ELF-1 (cell line): Measurements from ENCODE around the gene THADA.

Source experiments
- DNase-seq: peaks from one replicate; pipeline ENCODE4 v3.0.0-alpha.2; 2016; ENCODE audit warnings: low read depth, low spot score

The THADA gene

DNA sequence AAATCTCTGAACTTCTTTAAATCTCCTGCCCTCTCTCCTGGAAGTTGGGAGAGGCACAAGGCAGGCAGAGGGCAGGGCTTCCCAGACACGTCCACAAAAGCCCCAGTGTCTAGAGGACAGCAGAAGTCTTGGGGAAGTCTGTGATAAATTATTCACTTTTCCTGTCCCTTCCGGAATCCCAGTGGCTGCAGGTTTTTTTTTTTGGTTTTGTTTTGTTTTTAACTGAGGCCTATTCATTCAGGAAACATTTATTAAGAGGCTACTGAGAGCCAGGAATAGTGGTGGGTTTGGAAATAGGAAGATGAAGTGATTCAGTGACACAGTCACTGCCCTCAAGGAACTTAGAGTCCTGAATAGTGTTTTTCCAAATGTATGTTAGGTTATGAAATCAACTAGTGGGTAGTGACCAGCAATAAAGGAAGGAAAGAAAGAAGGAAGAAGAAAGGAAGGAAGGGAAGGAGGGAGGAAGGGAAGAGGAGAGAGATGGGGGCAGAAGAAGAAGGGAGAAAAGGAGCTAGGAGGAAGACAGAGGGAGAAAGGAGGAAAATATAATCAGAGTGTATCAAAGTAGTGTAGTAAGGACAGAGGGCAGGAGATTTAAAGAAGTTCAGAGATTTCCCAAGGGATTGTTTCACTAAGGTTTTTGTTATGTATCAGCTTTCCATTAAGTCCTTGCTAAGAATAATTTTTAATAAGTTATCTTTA lies 270.6 kb downstream of the THADA start:
- DNase-seq, result no peak

DNA sequence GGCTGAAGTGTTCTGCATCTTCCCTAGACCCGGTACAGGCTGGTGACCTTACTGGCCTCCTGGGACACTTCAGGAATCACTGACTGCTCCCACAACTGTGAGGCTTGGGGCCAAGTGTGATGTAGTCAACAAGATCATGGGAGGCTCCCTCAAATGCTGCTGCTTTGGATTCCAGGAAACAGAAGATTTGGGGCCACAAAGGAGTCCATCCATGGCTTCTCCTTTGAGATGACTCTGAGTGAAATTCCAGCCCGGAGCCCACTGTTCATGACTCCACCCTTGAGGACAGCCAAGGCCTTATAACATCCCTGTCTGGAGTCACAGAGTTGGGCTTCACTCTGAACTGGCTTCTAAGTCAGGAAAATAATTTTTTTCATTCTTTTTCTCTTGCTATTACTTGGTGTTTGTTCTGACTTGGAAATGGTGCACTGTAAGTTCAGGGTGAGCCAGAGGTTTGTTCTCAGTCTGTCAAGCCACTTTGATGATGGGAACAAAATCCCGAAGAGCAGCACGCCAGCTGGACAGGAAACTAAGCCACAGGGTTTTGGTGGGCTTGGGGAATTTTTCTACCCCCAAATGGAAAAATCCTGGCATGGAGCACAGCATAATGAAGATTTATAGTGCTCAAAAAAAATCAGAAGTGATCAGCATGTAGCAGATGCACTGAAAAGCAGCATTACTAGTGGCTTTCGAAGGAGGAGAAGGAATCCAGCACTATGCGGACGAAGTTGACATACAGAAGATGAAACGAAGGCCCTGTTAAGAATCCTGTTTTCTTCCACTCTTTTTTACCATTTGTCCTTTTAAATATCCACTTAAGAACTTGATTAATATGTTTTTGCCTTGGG lies 271.4 kb downstream of the THADA start:
- no peak for DNase-seq

DNA sequence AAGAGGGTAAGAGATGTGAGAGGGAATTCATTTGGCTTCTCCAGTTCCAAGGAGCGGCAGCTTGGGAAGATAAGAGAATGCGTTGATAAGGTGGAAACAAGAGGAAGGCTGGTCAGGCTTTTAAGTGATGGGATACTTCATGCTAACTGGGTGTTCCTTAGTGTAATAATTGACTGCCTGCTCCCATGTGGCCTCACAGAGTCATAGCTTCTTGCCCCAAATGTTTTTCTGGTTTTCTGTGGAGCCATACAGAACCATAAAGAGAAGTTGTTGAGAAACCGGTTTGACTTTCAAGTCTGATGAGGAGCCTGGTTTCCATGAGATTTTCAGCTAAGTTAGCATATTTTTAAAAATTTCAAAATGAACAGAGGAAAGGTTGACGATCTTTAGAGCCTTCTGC lies 272.0 kb downstream of the THADA start:
- DNase-seq, result no peak

DNA sequence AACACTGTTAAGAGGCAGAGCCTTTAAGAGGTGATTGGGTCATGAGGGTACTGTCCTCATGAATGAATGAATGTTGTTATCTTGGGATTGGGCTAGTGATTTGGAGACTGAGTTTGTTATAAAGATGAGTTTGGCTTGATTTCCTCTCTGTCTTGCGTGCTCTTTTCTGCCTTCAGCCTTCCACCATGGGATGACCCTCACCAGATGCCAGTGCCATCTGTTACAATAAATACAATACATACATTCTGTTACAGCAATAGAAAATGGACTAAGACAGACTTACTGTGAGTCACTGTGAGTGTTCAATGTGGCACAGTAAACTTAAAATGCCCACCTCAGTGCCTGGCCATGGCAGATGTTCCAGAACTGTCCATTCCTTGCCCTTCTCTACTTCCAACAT lies 274.4 kb downstream of the THADA start:
- no peak for DNase-seq

DNA sequence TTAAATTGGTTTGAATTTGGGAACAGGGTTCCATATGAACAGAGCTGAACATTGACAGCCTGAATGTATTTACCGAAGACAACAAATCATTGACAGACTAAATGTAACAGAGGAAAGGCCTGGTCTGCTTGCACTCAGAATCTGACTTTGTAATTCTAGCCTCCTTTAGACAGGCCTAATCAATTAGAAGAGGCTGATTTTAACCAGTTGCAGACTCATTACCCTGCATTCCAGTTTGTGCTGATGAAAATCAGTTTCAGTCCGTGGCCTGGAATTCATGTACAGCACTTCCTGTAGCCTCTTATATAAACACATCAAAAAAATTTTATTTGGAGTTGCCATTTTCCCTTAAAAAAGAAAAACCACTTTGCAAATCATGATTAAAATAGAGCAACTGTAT lies 276.3 kb downstream of the THADA start:
- no peak for DNase-seq

DNA sequence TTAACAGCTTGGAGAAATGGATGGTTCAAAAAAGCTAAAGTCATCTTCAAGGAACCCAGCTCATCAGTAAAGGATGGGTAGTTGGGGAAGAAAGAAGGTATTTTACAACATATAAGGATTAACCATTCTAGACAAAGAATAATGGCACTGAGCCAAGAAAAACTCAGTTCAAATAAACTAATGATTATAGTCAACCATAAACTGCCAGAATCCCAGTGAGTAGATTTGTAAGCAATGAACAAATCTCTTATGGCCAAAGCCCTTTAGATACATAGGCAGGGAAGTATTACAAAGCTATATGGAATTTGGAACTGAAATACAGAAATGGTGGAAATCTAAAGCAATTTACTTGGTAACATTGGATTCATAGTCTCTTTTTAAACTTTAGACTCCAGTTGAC lies 277.0 kb downstream of the THADA start:
- DNase-seq, result no peak

DNA sequence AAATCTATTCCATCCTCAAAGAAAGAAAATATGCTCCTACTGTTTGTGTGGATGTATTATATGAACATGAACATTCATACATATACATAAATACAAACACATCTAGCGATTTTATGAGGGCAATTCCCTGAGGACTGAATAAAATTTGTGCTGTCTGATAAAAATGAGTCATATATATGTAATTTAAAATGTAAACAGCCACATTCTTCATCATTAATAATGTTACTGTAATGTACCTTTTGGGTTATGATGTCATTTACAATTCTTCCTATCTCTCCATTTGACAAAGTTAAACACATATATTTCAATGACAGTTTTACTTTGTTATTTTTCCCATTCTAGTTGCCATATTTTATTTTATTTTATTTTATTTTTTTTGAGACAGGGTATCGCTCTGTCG lies 278.2 kb downstream of the THADA start:
- DNase-seq, result no peak

DNA sequence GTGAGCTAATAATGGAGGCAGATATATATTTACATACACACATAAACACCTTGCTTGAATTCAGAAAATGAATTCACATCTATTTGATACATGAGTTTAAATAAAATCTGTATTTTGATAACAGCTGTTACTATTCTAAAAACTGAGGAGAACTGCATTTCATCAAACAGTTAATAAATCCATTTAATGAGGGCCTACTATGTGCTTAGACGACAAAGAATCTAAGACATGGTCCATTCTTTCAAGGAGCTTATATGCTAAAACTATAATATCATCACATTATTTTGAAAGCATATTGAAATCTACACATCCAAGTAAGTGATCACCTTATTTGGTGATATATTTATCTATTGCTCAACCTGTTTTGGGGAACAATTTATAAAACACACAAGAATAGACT lies 278.6 kb downstream of the THADA start:
- no peak for DNase-seq

DNA sequence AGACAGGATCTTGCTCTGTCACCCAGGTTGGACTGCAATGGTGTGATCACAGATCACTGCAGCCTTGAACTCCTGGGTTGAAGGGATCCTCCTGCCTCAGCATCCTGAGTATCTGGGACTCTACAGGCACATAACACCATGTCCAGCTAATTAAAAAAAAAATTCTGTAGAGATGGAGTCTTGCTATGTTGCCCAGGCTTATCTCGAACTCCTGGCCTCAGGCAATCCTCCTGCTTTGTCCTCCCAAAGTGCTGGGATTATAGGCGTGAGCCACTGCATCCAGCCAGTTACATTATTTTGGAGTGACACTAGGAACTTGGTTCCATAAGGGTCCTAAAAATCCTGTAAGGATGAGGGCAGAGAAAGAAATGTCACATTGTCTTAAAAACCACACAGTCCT lies 280.4 kb downstream of the THADA start:
- no peak for DNase-seq

DNA sequence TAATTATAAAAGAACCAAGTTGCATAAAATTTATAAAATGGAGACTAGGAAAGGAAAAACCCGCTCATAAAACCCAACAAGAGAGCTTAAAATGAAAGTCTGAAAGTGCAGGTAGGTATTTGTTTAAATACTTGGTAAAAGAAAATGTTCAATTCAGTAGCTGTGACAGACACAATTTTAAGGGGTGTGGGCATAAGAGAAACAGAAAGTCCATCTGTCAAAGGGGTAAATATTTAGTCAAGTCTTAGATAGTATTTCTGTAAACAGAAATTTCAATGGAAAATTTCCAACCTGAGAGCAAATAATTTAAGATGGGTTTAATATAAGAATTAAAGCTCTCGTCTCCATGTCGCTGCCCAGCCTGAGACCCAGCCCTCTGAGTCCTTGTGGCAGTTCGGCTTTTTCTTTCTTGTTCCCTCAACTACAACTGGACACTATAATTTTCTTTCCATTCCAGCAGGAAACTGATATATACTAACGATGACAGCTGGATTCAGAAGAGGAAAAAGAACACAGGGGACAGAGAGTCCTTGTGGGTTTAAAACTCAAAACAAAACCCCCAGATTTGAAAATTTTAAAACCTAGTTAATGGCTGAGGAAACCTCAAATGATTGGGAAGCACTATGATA lies 281.4 kb downstream of the THADA start:
- DNase-seq, result no peak

DNA sequence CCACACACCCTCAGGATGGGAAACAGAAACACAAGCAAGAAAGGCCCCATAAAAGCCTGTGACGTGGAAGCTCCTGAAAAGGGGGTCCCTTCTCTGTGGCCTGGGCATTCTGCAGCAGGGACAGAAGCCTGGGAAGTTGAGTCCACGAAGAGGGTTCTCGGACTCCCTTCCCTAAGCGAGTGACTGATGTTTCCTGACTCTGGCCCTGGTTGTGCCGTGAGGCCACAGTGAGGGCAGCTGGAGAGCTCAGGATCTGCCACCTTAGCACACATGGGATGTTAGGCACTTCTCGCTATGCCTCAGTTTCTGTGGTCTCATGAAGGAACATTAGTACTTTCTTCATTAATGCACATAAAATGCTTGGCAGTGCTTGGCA lies 282.2 kb downstream of the THADA start:
- no peak for DNase-seq

DNA sequence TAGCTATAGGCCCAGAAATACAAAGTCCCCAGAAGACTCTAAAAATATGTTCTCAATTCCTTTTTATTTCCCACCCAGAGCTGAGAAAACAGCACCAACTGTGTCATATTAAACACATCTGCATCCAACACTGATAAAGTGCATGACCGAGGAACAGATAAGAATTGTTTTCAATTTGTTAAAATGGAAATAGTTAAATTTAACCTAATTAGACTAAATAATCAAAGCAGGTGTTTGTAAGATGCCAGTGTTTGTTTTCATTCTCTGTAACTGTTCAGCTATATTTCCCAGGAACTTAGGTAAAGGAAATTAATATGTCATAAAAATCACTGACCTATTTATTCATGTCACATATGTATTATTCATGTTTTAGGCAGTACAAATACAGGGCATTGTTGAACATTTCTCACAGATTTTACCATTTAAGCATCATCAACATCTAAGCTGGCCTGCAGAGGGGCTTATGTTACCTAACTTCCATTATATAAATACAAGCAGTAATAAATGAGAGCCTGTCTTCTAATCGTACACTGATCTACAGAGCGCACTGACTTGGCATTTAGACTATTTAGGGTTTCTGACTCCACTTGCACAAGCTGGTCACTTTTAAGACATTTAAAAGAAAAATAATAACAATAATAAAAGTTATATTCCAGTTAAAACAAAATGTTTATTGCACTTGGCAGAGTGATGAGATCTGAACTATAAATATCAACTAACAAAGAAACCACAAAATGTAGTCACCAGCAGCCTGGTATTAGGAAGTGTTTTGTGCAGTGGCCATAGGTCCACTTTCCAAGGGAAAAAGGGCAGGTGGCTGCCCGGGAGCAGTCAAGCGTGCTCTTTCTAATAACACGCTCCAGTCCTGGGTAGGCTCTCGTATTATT lies 282.8 kb downstream of the THADA start:
- DNase-seq, result no peak

DNA sequence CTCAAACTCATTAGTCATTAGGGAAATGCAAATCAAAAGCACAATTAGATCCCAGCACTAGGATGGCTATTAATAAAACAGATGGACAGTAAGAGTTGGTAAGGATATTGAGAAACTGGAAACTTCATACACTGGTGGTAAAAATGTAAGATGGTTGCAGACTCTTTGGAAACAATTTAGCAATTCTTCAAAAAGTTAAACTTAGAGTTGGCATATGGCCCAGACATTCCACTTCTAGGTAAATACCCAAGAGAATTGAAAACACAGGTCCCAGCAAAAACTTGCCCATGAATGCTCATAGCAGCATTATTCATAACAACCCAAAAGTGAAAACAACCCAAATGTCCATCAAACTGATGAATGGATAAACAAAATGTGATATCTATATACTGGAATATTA lies 284.6 kb downstream of the THADA start:
- no peak for DNase-seq

DNA sequence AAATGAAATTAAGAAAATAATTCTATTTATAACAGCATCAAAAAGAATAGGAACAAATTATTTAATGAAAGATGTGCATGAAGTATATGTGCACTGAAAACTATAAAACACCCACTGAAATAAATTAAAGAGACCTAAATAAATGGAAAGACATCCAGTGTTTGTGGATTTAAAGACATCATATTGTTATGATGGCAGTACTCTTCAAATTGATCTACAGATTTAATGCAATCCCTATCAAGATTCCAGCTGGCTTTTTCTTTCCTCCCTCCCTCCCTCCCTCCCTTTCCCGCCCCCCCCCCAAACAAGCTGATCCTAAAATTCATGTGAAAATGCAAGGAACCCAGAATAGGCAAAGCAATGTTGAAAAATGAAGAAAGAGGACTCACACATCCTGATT lies 285.9 kb downstream of the THADA start:
- DNase-seq, result no peak

DNA sequence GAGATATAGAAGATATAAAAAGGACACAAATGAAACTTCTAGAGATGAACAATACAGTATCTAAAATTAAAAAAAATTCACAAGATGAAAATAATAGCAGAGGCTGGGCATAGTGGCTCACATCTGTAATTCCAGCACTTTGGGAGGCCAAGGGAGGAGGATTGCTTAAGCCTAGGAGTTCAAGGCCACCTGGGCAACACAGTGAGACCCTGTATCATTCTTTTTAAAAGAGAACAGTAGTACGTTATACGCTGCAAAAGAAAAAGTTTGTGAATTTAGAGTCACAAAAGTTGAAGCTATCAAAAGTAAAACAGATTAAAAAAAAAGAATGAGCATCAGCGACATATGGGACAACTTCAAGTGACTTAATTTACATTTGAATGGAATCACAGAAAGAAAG lies 287.9 kb downstream of the THADA start:
- DNase-seq, result no peak

DNA sequence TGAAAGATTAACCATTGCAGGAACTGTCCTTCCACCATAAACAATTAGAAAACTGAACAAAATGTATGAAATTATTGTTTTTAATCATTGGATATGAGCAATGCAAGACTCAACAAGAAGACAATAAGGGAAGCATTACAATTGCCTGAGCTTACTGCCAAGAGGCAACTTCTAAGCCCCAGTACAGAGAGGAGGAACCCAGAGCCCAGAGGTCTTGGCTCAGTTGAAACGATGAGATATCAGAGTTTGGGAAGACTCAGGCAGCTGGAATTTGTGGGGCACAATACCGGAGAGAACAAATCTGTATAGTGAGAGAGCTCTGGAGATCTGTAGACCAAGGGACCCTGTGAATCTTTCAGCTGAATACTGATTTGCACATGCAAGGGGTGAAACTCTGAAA lies 288.8 kb downstream of the THADA start:
- DNase-seq, result no peak

DNA sequence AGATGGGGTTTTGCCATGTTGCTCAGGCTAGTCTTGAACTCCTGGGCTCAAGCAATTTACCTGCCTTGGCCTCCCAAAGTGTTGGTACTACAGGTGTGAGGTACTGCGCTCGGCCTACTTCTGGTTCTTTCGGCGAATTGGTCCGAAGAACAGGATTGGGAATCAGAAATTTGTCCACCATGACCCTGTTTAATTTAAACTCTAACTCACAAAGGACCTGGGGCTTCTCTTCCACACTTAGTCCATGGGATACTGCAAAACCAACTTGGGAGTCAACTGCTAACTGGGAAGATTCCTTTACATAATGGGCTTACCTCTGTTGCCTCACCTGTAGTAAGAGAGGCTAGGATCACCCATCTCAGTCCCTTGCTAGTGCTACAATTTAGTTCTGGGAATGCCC lies 289.6 kb downstream of the THADA start:
- no peak for DNase-seq

DNA sequence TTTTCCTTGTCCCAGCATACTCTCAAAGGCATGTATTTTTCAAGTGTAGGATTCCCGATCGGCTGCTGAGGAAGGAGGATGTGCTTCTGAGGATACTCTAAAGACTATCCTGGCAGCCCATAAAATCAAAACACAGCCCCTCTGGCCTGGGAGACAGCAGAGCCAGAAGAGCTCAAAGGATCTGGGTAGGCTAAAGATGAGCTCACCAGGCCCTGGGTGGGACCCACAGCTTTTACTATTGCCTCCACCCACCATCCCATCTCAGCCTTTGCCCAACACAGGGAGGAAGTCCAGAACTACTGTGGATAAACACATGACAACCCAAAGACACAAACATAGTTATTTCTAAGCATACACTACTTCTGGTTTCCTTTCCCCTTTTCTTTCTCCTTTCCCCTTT lies 290.3 kb downstream of the THADA start:
- peak; percentile 53 for DNase-seq

DNA sequence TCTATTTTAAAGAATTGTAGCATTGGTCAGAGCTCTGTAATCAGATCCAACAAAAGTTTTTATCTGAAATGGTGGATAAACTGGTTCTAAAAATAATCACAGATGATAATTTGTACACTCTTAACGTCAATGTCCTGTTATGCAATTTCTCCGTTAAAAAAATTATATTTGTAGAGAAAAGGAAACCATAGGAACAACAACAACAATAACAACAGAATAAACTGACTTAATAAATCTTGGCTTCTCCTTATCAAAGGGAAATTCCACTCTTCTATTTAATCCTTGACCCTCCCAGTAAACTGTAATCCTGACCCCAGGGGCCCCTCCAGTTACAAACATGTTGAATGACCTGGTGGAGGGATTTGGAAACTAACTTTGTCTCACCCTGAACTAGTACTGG lies 290.8 kb downstream of the THADA start:
- DNase-seq, result no peak

DNA sequence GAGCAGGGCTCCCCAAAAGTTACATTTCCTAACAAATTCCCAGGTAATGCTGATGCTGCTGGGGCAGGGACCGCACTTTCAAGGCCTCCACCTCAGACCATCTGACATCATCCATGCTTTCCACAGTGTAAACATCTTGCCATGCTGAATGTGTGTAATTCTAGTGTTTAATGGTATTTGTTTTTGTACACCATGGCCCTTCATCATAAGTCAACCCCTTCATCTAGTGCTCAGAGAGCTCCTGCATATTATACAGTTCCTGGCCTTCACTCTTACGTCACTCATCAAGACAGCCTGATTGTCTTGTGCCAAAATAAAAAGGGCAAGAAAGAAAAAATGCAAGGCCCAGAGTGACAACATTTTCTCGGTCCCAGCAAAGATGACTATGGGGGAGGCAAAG lies 291.9 kb downstream of the THADA start:
- no peak for DNase-seq

DNA sequence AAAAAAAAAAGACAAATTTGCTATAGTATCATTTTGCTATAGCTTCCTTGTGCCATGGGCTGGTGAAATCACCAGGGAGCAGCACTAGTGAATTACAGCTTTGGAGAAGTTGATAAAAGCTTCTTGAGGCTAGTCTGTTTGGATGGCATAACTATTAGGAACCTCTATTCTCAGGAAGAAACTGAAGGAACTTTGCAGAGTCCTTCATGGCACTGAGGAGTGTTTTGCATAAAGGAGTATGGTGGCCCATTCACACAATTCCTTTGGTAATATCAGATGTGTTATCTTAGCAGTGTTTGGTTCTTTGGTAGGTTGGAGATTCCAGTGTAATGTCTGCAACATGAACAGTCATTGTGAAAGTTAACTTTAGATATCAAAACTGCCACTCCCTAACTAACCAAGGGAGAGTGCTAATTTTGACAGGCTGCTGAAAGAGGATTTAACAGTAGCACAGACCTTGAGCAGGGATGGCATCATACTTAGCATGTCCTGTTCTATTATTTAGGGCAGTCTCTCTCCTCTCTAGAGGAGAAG lies 292.8 kb downstream of the THADA start:
- no peak for DNase-seq
